Endothelial cell (in vitro differentiated cells): Measurements from ENCODE around the gene RIN1. TPM values are rescaled to one million over a fixed set of nuclear protein-coding genes. Genes with fewer than 3 reads are reported as not detected.

Source experiments
- DNase-seq: peaks from one replicate; pipeline ENCODE4 v3.0.0; 2021; ENCODE audit warnings: low spot score
- H3K27ac Mint-ChIP-seq: one replicate; pipeline ENCODE4 v1.8.0; 2021; ENCODE audit warnings: mixed read lengths, inconsistent platforms; ENCODE audit not compliant: unreplicated experiment
- H3K27me3 Mint-ChIP-seq: one replicate; pipeline ENCODE4 v1.8.0; 2021; ENCODE audit warnings: mild to moderate bottlenecking, moderate library complexity, mixed read lengths, inconsistent platforms; ENCODE audit not compliant: unreplicated experiment
- H3K36me3 Mint-ChIP-seq: one replicate; pipeline ENCODE4 v1.8.0; 2021; ENCODE audit warnings: mild to moderate bottlenecking, low read depth, mixed read lengths, inconsistent platforms; ENCODE audit not compliant: unreplicated experiment
- H3K4me1 Mint-ChIP-seq: one replicate; pipeline ENCODE4 v1.8.0; 2021; ENCODE audit warnings: mild to moderate bottlenecking, mixed read lengths, inconsistent platforms; ENCODE audit not compliant: unreplicated experiment
- H3K4me3 Mint-ChIP-seq: one replicate; pipeline ENCODE4 v1.8.0; 2021; ENCODE audit warnings: mild to moderate bottlenecking, mixed read lengths, inconsistent platforms; ENCODE audit not compliant: unreplicated experiment
- H3K9me3 Mint-ChIP-seq: one replicate; pipeline ENCODE4 v1.8.0; 2021; ENCODE audit warnings: mixed read lengths, inconsistent platforms; ENCODE audit not compliant: unreplicated experiment
- total RNA-seq: library from RNA; stranded (reverse); fragmentation: NEBNext Ultra II Directional; extraction: Animal tissue kit (Norgen Biotek cat#: 25700); gene quantifications from one replicate; pipeline ENCODE4 v1.2.1, GENCODE V29; 2021; ENCODE audit not compliant: unreplicated experiment
- TF ChIP-seq, protein P1 (sequence below): fragments of 200-600 bp; sonication (generic); IDR thresholded peaks from one replicate; pipeline ENCODE4 v1.5.0; 2021; ENCODE audit warnings: antibody characterized with exemption; ENCODE audit not compliant: unreplicated experiment

RIN1 gene
- total RNA-seq, 1 donor from 2014 or later = 4.8 TPM

GRCh38 chr11:66310324-66310723 is 25.9 kb downstream of the RIN1 start:
- Mint-ChIP-seq H3K4me3 (no peak overlapping the region), H3K27me3 (peaks cover 21% of the 10 kb centered on the region), H3K27ac (no peak overlapping the region), H3K9me3 (no peaks in the 10 kb centered on the region), H3K4me1 (peaks cover 17% of the 10 kb centered on the region), H3K36me3 (peaks cover 3% of the 10 kb centered on the region)
- no peak for DNase-seq
- TF ChIP-seq, protein P1, sequence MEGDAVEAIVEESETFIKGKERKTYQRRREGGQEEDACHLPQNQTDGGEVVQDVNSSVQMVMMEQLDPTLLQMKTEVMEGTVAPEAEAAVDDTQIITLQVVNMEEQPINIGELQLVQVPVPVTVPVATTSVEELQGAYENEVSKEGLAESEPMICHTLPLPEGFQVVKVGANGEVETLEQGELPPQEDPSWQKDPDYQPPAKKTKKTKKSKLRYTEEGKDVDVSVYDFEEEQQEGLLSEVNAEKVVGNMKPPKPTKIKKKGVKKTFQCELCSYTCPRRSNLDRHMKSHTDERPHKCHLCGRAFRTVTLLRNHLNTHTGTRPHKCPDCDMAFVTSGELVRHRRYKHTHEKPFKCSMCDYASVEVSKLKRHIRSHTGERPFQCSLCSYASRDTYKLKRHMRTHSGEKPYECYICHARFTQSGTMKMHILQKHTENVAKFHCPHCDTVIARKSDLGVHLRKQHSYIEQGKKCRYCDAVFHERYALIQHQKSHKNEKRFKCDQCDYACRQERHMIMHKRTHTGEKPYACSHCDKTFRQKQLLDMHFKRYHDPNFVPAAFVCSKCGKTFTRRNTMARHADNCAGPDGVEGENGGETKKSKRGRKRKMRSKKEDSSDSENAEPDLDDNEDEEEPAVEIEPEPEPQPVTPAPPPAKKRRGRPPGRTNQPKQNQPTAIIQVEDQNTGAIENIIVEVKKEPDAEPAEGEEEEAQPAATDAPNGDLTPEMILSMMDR = no peak

DNA sequence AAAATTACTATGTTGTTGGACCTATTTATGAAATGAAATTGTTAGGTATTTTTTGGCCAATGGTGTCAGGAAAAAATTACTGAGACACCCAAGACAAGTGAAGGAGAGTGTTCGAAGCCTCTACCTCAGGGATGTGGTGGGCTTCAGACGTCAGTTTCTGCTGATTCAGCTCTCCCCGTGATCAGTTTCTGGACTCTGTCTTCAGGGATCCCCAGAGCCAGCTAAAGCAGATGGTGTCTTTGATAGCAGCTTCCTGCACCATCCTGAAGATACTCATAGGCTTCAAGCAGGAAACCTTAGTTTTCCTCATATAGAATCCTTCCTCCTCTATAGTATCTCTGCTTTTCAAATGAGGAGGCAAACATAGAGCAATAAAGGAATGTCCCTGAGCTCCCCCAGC is 26.8 kb downstream of the RIN1 start:
- Mint-ChIP-seq H3K4me1 (peaks cover 13% of the 10 kb centered on the region), H3K9me3 (no peaks in the 10 kb centered on the region), H3K36me3 (no peaks in the 10 kb centered on the region), H3K27me3 (peaks cover 16% of the 10 kb centered on the region), H3K27ac (no peak overlapping the region), H3K4me3 (no peak overlapping the region)
- DNase-seq = no peak
- TF ChIP-seq, protein P1 = no peak

GRCh38 chr11:66302656-66303055 is 33.6 kb downstream of the RIN1 start:
- Mint-ChIP-seq H3K4me1 (no peaks in the 10 kb centered on the region), H3K27me3 (no peaks in the 10 kb centered on the region), H3K27ac (no peak overlapping the region), H3K36me3 (no peaks in the 10 kb centered on the region), H3K9me3 (no peaks in the 10 kb centered on the region), H3K4me3 (no peak overlapping the region)
- TF ChIP-seq, protein P1 = no peak
- no peak for DNase-seq

DNA sequence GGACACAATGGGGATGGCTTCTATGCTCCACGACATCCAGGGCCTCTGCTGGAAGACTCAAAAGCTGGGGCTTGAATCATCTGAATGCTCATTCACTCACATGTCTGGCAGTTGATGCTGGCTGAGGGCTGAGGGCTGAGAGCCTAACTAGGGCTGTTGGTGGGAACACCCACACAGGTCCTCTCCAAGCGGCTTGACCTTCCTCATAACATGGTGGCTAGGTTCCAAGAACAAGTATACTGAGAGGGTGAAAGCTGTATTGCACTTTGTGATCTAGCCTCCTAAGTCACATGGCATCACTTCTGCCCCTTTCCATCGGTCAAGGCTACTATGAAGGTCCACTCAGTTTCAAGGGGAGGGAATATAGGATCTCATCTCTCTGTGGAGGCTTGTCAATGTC is 37.0 kb downstream of the RIN1 start:
- no peaks in the 10 kb centered on the region for H3K36me3 Mint-ChIP-seq
- peaks cover 5% of the 10 kb centered on the region for H3K27me3 Mint-ChIP-seq
- no peaks in the 10 kb centered on the region for H3K4me1 Mint-ChIP-seq
- H3K27ac Mint-ChIP-seq = no peak overlapping the region
- DNase-seq = no peak
- no peaks in the 10 kb centered on the region for H3K9me3 Mint-ChIP-seq
- no peak overlapping the region for H3K4me3 Mint-ChIP-seq
- TF ChIP-seq, protein P1 = no peak

DNA sequence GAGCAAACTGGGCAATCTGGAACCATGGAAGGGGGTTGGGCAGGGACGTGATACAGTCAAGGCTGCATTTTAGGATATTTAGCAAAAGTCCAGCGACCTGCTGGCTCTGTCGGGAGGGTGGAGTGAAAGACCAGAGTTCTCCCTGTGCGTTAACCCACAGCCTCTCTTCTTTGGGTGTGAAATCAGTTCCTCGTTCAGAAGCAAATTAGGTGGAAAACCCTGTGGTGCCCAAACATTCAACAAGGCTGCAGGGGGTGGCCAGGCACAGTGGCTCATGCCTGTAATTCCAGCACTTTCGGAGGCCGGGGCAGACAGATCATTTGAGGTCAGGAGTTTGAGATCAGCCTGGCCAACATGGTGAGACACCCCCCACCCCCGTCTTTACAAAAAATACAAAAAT is 38.6 kb downstream of the RIN1 start:
- Mint-ChIP-seq H3K27ac (no peak overlapping the region), H3K4me3 (no peak overlapping the region), H3K27me3 (peaks cover 13% of the 10 kb centered on the region)

More for the DNA sequence above, 38.6 kb downstream of the RIN1 start:
- Mint-ChIP-seq H3K36me3 (peaks cover 3% of the 10 kb centered on the region), H3K9me3 (no peaks in the 10 kb centered on the region), H3K4me1 (no peaks in the 10 kb centered on the region)
- TF ChIP-seq, protein P1 = no peak
- no peak for DNase-seq
